Ishikawa (cell line): Measurements from ENCODE around the gene RBM20.
A peak's percentile ranks its signal among the peaks of the same experiment; 100 is the strongest.

Source experiments
- CEBPB ChIP-seq: IDR thresholded peaks from 2 replicates; pipeline ENCODE4 v1.6.1; 2012
- CREB1 ChIP-seq: IDR thresholded peaks from 2 replicates; pipeline ENCODE4 v1.6.1; 2012; ENCODE audit warnings: low read depth
- EGR1 ChIP-seq: IDR thresholded peaks from 2 replicates; pipeline ENCODE4 v1.6.1; 2012
- EP300 ChIP-seq: IDR thresholded peaks from 2 replicates; pipeline ENCODE4 v1.6.1; 2012; ENCODE audit warnings: borderline replicate concordance
- FOXM1 ChIP-seq: IDR thresholded peaks from 2 replicates; pipeline ENCODE4 v1.6.1; 2012; ENCODE audit warnings: low read depth, borderline replicate concordance
- MAX ChIP-seq: IDR thresholded peaks from 2 replicates; pipeline ENCODE4 v1.6.1; 2012
- NFIC ChIP-seq: IDR thresholded peaks from 2 replicates; pipeline ENCODE4 v1.6.1; 2012
- RAD21 ChIP-seq: IDR thresholded peaks from 2 replicates; pipeline ENCODE4 v1.6.1; 2012; ENCODE audit warnings: low read depth
- REST ChIP-seq: IDR thresholded peaks from 2 replicates; pipeline ENCODE4 v1.6.1; 2012; ENCODE audit warnings: low read depth, mild to moderate bottlenecking
- TAF1 ChIP-seq: IDR thresholded peaks from 2 replicates; pipeline ENCODE4 v1.6.1; 2012; ENCODE audit warnings: low read depth, mild to moderate bottlenecking
- TCF12 ChIP-seq: IDR thresholded peaks from 2 replicates; pipeline ENCODE4 v1.6.1; 2012; ENCODE audit warnings: low read depth
- TEAD4 ChIP-seq: IDR thresholded peaks from 2 replicates; pipeline ENCODE4 v1.6.1; 2012
- USF1 ChIP-seq: IDR thresholded peaks from 2 replicates; pipeline ENCODE4 v1.6.1; 2012
- YY1 ChIP-seq: IDR thresholded peaks from 2 replicates; pipeline ENCODE4 v1.6.1; 2012; ENCODE audit warnings: low read depth
- ZBTB7A ChIP-seq: IDR thresholded peaks from 2 replicates; pipeline ENCODE4 v1.6.1; 2012; ENCODE audit warnings: low read depth

Gene RBM20

GRCh38 chr10:110813743-110814472 is 169.8 kb downstream of the RBM20 start:
- TF ChIP-seq REST (no peak), MAX (no peak), CREB1 (no peak), TAF1 (no peak), NFIC (no peak), TCF12 (no peak), USF1 (no peak), RAD21 (no peak), EGR1 (no peak), EP300 (no peak), YY1 (no peak)

GRCh38 chr10:110815354-110816004 is 171.3 kb downstream of the RBM20 start:
- TF ChIP-seq MAX (no peak), FOXM1 (no peak), CEBPB (no peak), TEAD4 (no peak), EGR1 (no peak), ZBTB7A (no peak), USF1 (no peak), REST (no peak), TCF12 (no peak), RAD21 (no peak), CREB1 (no peak), EP300 (no peak), NFIC (no peak)

GRCh38 chr10:110817614-110818013 is 173.5 kb downstream of the RBM20 start:
- no peak for TF ChIP-seq REST
- no peak for TF ChIP-seq USF1

GRCh38 chr10:110818311-110819256 is 174.4 kb downstream of the RBM20 start:
- TF ChIP-seq NFIC (peak; percentile 84), TEAD4 (0 out of 2 replicates have a peak, but pooled peaks have one; percentile 33), RAD21 (no peak; the same call in 1 of the 2 replicates), CREB1 (no peak), YY1 (no peak), TAF1 (no peak), FOXM1 (no peak), ZBTB7A (no peak), EGR1 (no peak), TCF12 (peak; percentile 29; the same call in 1 of the 2 replicates), REST (no peak), CEBPB (no peak), MAX (no peak), USF1 (no peak), EP300 (peak; percentile 43; the same call in 1 of the 2 replicates)
